Fibroblast of villous mesenchyme (primary cell): ENCODE results near the gene FHDC1. TPM values are rescaled to one million over a fixed set of nuclear protein-coding genes. Genes with fewer than 3 reads are reported as not detected.
A peak's percentile ranks its signal among the peaks of the same experiment; 100 is the strongest.

Source experiments
- DNase-seq: peaks from one replicate; pipeline ENCODE4 v3.0.0-alpha.2; 2010; ENCODE audit warnings: low read depth
- H3K4me3 ChIP-seq: 2 replicates; pipeline ENCODE4 v1.5.1; 2011; ENCODE audit warnings: low read depth, mild to moderate bottlenecking, low read length
- CTCF ChIP-seq: IDR thresholded peaks from 2 replicates; pipeline ENCODE4 v1.5.1; 2012; ENCODE audit warnings: low read depth, mild to moderate bottlenecking, low read length; ENCODE audit not compliant: insufficient read depth
- total RNA-seq: library from RNA; depleted of rRNA; stranded (reverse); fragments of >200 nt; gene quantifications from 2 replicates; pipeline ENCODE4 v1.2.3, GENCODE V29; 2012

FHDC1 gene
- total RNA-seq, 1 donor = 1.7 TPM

GRCh38 chr4:152979731-152980330 lies 43.7 kb downstream of the FHDC1 start:
- no peak for DNase-seq
- H3K4me3 ChIP-seq = no peak overlapping the region
- no peak for TF ChIP-seq CTCF

GRCh38 chr4:152981278-152981677 lies 45.2 kb downstream of the FHDC1 start:
- DNase-seq = no peak

GRCh38 chr4:152981842-152982241 lies 45.7 kb downstream of the FHDC1 start:
- DNase-seq = no peak
- H3K4me3 ChIP-seq = no peak overlapping the region
- no peak for TF ChIP-seq CTCF

More at GRCh38 chr4:152981278-152981677, 45.2 kb downstream of the FHDC1 start:
- TF ChIP-seq CTCF = no peak
- no peak overlapping the region for H3K4me3 ChIP-seq

GRCh38 chr4:152983221-152983620 lies 47.1 kb downstream of the FHDC1 start:
- H3K4me3 ChIP-seq = no peak overlapping the region
- peak; percentile 4 for DNase-seq
- no peak for TF ChIP-seq CTCF

- TF ChIP-seq CTCF = no peak
- H3K4me3 ChIP-seq = no peak overlapping the region
- DNase-seq = peak; percentile 5
Measured at GRCh38 chr4:152983774-152984411, 47.8 kb downstream of the FHDC1 start.

GRCh38 chr4:152988721-152989553 lies 52.8 kb downstream of the FHDC1 start:
- no peak for DNase-seq
- no peak overlapping the region for H3K4me3 ChIP-seq
- TF ChIP-seq CTCF = no peak
